Measurements from ENCODE around the gene FBXO28.
"Not testable (repeated sequence)": the region's sequence is repeated elsewhere in the genome, so short reads cannot be mapped to it uniquely, and the experiment has no call there.

Gene FBXO28

GRCh38 chr1:224113918-224114786 lies at the start of gene FBXO28:
Gene FBXO28, plus strand, starts transcription at chr1:224114111. Its CDS starts 19 bp downstream, at chr1:224114130.
- DNase-seq, result peak; percentile 97

GRCh38 chr1:224064150-224064549 lies 49.8 kb upstream of the FBXO28 start:
- DNase-seq, result no peak

- DNase-seq, result no peak
Measured at GRCh38 chr1:224065455-224065854, 48.5 kb upstream of the FBXO28 start.

GRCh38 chr1:224067207-224067606 lies 46.7 kb upstream of the FBXO28 start:
- no peak for DNase-seq

GRCh38 chr1:224067621-224068457 lies 46.1 kb upstream of the FBXO28 start:
- no peak for DNase-seq

- DNase-seq, result no peak
Measured at GRCh38 chr1:224068458-224069072, 45.3 kb upstream of the FBXO28 start.

GRCh38 chr1:224069138-224069537 lies 44.8 kb upstream of the FBXO28 start:
- DNase-seq, result no peak

- DNase-seq, result no peak
Measured at GRCh38 chr1:224070521-224070920, 43.4 kb upstream of the FBXO28 start.

- no peak for DNase-seq
Measured at GRCh38 chr1:224076407-224076806, 37.5 kb upstream of the FBXO28 start.

- DNase-seq, result not testable (repeated sequence)
Measured at GRCh38 chr1:224079644-224080043, 34.3 kb upstream of the FBXO28 start.

GRCh38 chr1:224080115-224080774 lies 33.7 kb upstream of the FBXO28 start:
- no peak for DNase-seq

GRCh38 chr1:224081604-224082003 lies 32.3 kb upstream of the FBXO28 start:
- no peak for DNase-seq

- DNase-seq, result no peak
Measured at GRCh38 chr1:224082146-224082545, 31.8 kb upstream of the FBXO28 start.

- no peak for DNase-seq
Measured at GRCh38 chr1:224084867-224085266, 29.0 kb upstream of the FBXO28 start.

GRCh38 chr1:224085421-224086108 lies 28.3 kb upstream of the FBXO28 start:
- DNase-seq, result no peak

GRCh38 chr1:224087286-224087794 lies 26.6 kb upstream of the FBXO28 start:
- DNase-seq, result no peak

GRCh38 chr1:224089583-224089982 lies 24.3 kb upstream of the FBXO28 start:
- DNase-seq, result no peak

GRCh38 chr1:224090116-224090515 lies 23.8 kb upstream of the FBXO28 start:
- no peak for DNase-seq

- no peak for DNase-seq
Measured at GRCh38 chr1:224092111-224092510, 21.8 kb upstream of the FBXO28 start.

- DNase-seq, result no peak
Measured at GRCh38 chr1:224092601-224093000, 21.3 kb upstream of the FBXO28 start.

GRCh38 chr1:224095339-224095738 lies 18.6 kb upstream of the FBXO28 start:
- no peak for DNase-seq

GRCh38 chr1:224095867-224096266 lies 18.0 kb upstream of the FBXO28 start:
- no peak for DNase-seq

Measured in NCI-H1436 (cell line).